Gastrocnemius medialis (tissue), 4 donors: Measurements from ENCODE around the gene SLC35D3. TPM values are rescaled to one million over a fixed set of nuclear protein-coding genes. Genes with fewer than 3 reads are reported as not detected.
"Not testable (repeated sequence)": the region's sequence is repeated elsewhere in the genome, so short reads cannot be mapped to it uniquely, and the experiment has no call there.

ENCODE experiments used
- ATAC-seq, 2 donors: fragments of 150-250 bp; one replicate each; pipeline ENCODE4 v1.9.1; 2016
- DNase-seq, 2 donors: peaks; one replicate each; pipeline ENCODE4 v3.0.0-alpha.2; 2019
- H3K27ac ChIP-seq, 4 donors: fragments of 200-600 bp; sonication (generic); 1 replicate in 1 of 4; 2 replicates in 3 of 4; pipeline ENCODE4 v1.5.1; 2016 to 2018; ENCODE audit warnings: mild to moderate bottlenecking in 2 of 4, moderate library complexity in 1 of 4
- H3K27me3 ChIP-seq, 3 donors: fragments of 200-600 bp; sonication (generic) in 2 of 3; 1 replicate in 1 of 3; 2 replicates in 2 of 3; pipeline versions ENCODE4 v1.5.1 to v1.6.0; 2016 to 2019; ENCODE audit warnings: mild to moderate bottlenecking in 1 of 3, moderate library complexity in 1 of 3
- H3K36me3 ChIP-seq, 2 donors: fragments of 200-600 bp; sonication (generic) in 1 of 2; one replicate each; pipeline ENCODE4 v1.5.1; 2017 to 2018
- H3K4me1 ChIP-seq, 2 donors: fragments of 200-600 bp; sonication (generic) in 1 of 2; one replicate each; pipeline ENCODE4 v1.5.1; 2016 to 2017; ENCODE audit warnings: mild to moderate bottlenecking in 2 of 2
- H3K4me3 ChIP-seq, 4 donors: fragments of 200-600 bp; sonication (generic) in 3 of 4; 1 replicate in 1 of 4; 2 replicates in 3 of 4; pipeline ENCODE4 v1.5.1; 2016 to 2019; ENCODE audit warnings: mild to moderate bottlenecking in 2 of 4
- H3K9me3 ChIP-seq, 3 donors: fragments of 200-600 bp; sonication (generic) in 2 of 3; 1 replicate in 1 of 3; 2 replicates in 2 of 3; pipeline ENCODE4 v1.5.1; 2016 to 2019
- CTCF ChIP-seq, 5 experiments: fragments of 450-650 bp in 3 of 5; fragments of 200-600 bp in 2 of 5; sonication (generic) in 2 of 5; IDR thresholded peaks in 4 of 5; conservative IDR thresholded peaks in 1 of 5; 1 replicate in 4 of 5; 2 replicates in 1 of 5; pipeline ENCODE4 v1.5.1; 2016 to 2019; ENCODE audit warnings: antibody characterized with exemption in 5 of 5, mild to moderate bottlenecking in 3 of 5, moderate library complexity in 3 of 5
- POLR2A ChIP-seq, 2 donors: fragments of 450-650 bp; IDR thresholded peaks; one replicate each; pipeline ENCODE4 v1.6.1; 2017; ENCODE audit warnings: antibody characterized with exemption in 2 of 2, mild to moderate bottlenecking in 2 of 2, moderate library complexity in 2 of 2
- in situ Hi-C, 4 donors: fragments of 200-750 bp; cut with MboI; loops; one replicate each; pipeline versions ENCODE4 v1.15.0 to v1.8.0; 2017; ENCODE audit warnings: low sequenced_read_pairs in 4 of 4
- intact Hi-C: fragments of 100-400 bp; cut with DNase I; formaldehyde crosslinking; loops from one replicate; pipeline ENCODE4 v1.15.1; 2023; ENCODE audit warnings: low total_unique reads
- total RNA-seq, 4 donors: library from RNA; depleted of rRNA; stranded (reverse); fragments of >200 nt; gene quantifications; one replicate each; pipeline versions ENCODE4 v1.1.0 to v1.2.3, GENCODE V29; 2016

The SLC35D3 gene, protein sequence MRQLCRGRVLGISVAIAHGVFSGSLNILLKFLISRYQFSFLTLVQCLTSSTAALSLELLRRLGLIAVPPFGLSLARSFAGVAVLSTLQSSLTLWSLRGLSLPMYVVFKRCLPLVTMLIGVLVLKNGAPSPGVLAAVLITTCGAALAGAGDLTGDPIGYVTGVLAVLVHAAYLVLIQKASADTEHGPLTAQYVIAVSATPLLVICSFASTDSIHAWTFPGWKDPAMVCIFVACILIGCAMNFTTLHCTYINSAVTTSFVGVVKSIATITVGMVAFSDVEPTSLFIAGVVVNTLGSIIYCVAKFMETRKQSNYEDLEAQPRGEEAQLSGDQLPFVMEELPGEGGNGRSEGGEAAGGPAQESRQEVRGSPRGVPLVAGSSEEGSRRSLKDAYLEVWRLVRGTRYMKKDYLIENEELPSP
- not detected for total RNA-seq

GRCh38 chr6:136921936-136922684 is at the start of gene SLC35D3:
Gene SLC35D3 (plus strand): TSS chr6:136922301. CDS start chr6:136922429, 128 bp downstream.
- intact Hi-C loops (no loop called here), in situ Hi-C loops (no loop called here)
- Histone ChIP-seq H3K27me3 (peaks cover 43 to 63% (median 47%) of the 10 kb centered on the region in 3 donors), H3K4me1 (peaks cover 8 to 29% of the 10 kb centered on the region in 2 donors), H3K27ac (no peak within 1 kb of the TSS), H3K36me3 (no peaks in the 10 kb centered on the region), H3K4me3 (peak within 1 kb of the TSS; percentile 47 to 68 (median 53)), H3K9me3 (no peaks in the 10 kb centered on the region)
- no peak for TF ChIP-seq POLR2A (IDR thresholded peaks at IDR 0.05)
- TF ChIP-seq CTCF (IDR thresholded peaks at IDR 0.05 in 4 of 5, conservative IDR thresholded peaks at IDR 0.05 in 1 of 5): no peak
- DNase-seq (no peak), ATAC-seq (peak; percentile 18 to 23)

DNA sequence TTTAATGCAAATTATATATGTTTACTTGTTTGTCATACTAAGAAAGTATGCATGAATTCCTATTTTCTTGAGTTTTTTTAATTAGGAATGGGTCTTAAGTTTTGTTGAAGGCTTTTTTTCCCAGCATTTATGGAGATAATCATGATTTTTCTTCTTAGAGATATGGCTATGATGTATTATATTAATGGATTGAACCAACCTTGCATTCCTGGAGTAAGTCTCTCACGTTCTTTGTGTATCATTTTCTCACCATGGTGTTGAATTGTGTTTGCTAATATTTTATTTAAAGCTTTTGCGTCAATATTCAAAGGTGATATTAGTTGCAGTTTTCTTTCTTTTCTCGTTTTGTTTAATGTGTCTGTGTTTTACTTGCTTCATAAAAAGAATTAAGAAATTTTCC is 48.4 kb upstream of the SLC35D3 start:
- Histone ChIP-seq H3K27ac (no peak overlapping the region), H3K4me3 (no peak overlapping the region), H3K36me3 (peaks cover 0 to 28% of the 10 kb centered on the region in 2 donors), H3K27me3 (no peaks in the 10 kb centered on the region), H3K9me3 (peaks cover 0 to 12% (median 0%) of the 10 kb centered on the region in 3 donors), H3K4me1 (no peaks in the 10 kb centered on the region)
- TF ChIP-seq CTCF (IDR thresholded peaks at IDR 0.05 in 4 of 5, conservative IDR thresholded peaks at IDR 0.05 in 1 of 5): no peak
- no peak for TF ChIP-seq POLR2A (IDR thresholded peaks at IDR 0.05)
- in situ Hi-C loops (no loop called here), intact Hi-C loops (no loop called here)
- ATAC-seq (no peak), DNase-seq (no peak)

GRCh38 chr6:136876469-136876868 is 45.6 kb upstream of the SLC35D3 start:
- ATAC-seq, H3K4me3 ChIP-seq, intact Hi-C loops, H3K27ac ChIP-seq, in situ Hi-C loops, H3K4me1 ChIP-seq, H3K27me3 ChIP-seq, DNase-seq: not testable (repeated sequence)
- Histone ChIP-seq H3K9me3 (peaks cover 0 to 12% (median 0%) of the 10 kb centered on the region in 3 donors), H3K36me3 (peaks cover 0 to 18% of the 10 kb centered on the region in 2 donors)

GRCh38 chr6:136880748-136881460 is 41.2 kb upstream of the SLC35D3 start:
- intact Hi-C loops (no loop called here), in situ Hi-C loops (no loop called here)
- ATAC-seq (no peak), DNase-seq (no peak)
- no peaks in the 10 kb centered on the region for H3K9me3 ChIP-seq
- TF ChIP-seq POLR2A (IDR thresholded peaks at IDR 0.05): no peak
- no peak for TF ChIP-seq CTCF (IDR thresholded peaks at IDR 0.05 in 4 of 5, conservative IDR thresholded peaks at IDR 0.05 in 1 of 5)
- no peaks in the 10 kb centered on the region for H3K27me3 ChIP-seq
- H3K4me3 ChIP-seq: no peak overlapping the region
- H3K4me1 ChIP-seq: no peaks in the 10 kb centered on the region
- H3K36me3 ChIP-seq: no peaks in the 10 kb centered on the region
- no peak overlapping the region for H3K27ac ChIP-seq
